HepG2 (cell line): Measurements from ENCODE around the gene EVA1A. TPM values are rescaled to one million over a fixed set of nuclear protein-coding genes. Genes with fewer than 3 reads are reported as not detected.

Experiments
- ATAD3A ChIP-seq: sonication (generic); formaldehyde crosslinking; IDR thresholded peaks from 2 replicates; pipeline ENCODE4 v1.4.0; 2020; ENCODE audit warnings: missing genetic modification reagents
- ATM ChIP-seq: fragments of 450-650 bp; IDR thresholded peaks from 2 replicates; pipeline ENCODE4 v1.7.1; 2017; ENCODE audit warnings: mild to moderate bottlenecking, borderline replicate concordance
- KLF15 ChIP-seq: sonication (generic); formaldehyde crosslinking; IDR thresholded peaks from 2 replicates; pipeline ENCODE4 v1.8.1; 2023; ENCODE audit warnings: borderline replicate concordance, mild to moderate bottlenecking, inconsistent platforms, missing genetic modification reagents, mixed read lengths
- NFE2 ChIP-seq: sonication (generic); formaldehyde crosslinking; IDR thresholded peaks from 2 replicates; pipeline ENCODE4 v1.4.0; 2020; ENCODE audit warnings: missing genetic modification reagents
- ZNF382 ChIP-seq: sonication (generic); formaldehyde crosslinking; IDR thresholded peaks from 2 replicates; pipeline ENCODE4 v1.5.0; 2020; ENCODE audit warnings: missing genetic modification reagents, mild to moderate bottlenecking, borderline replicate concordance
- ZNF547 ChIP-seq: sonication (generic); formaldehyde crosslinking; IDR thresholded peaks from 2 replicates; pipeline ENCODE4 v1.5.1; 2020; ENCODE audit warnings: mild to moderate bottlenecking, missing genetic modification reagents
- ZNF761 ChIP-seq: sonication (generic); formaldehyde crosslinking; conservative IDR thresholded peaks from 2 replicates; pipeline ENCODE4 v1.4.0; 2020; ENCODE audit warnings: mild to moderate bottlenecking, missing genetic modification reagents
- ZSCAN31 ChIP-seq: sonication (generic); formaldehyde crosslinking; IDR thresholded peaks from 2 replicates; pipeline ENCODE4 v1.5.0; 2020; ENCODE audit warnings: low read depth, mild to moderate bottlenecking, missing genetic modification reagents
- polyA plus RNA-seq, 8 experiments: library from polyadenylated mRNA; depleted of rRNA in 3 of 8; stranded (reverse) in 7 of 8; unstranded in 1 of 8; fragments of >200 nt; fragmentation: Illumina TruSeq in 4 of 8; extraction: Trizol in 4 of 8; gene quantifications; 2 replicates each; pipeline versions ENCODE4 v1.2.1 to v1.2.3, GENCODE V29; 2011 to 2016; ENCODE audit warnings: low read depth in 4 of 8, missing spikeins in 1 of 8, mixed read lengths in 1 of 8; ENCODE audit not compliant: insufficient read depth in 1 of 8
- total RNA-seq, 5 experiments: library from RNA; depleted of rRNA; stranded (reverse); fragments of >200 nt; fragmentation: Illumina TruSeq; extraction: Trizol; gene quantifications; 2 replicates each; pipeline ENCODE4 v1.2.3, GENCODE V29; 2016; ENCODE audit warnings: low read depth in 1 of 5
- TF ChIP-seq, protein P1 (sequence below), 2 experiments: sonication (generic) in 1 of 2; formaldehyde crosslinking in 1 of 2; IDR thresholded peaks; 2 replicates each; pipeline versions ENCODE4 v1.6.1 to v1.9.0; 2014 to 2022; ENCODE audit warnings: antibody characterized with exemption in 1 of 2, borderline replicate concordance in 1 of 2, inconsistent platforms in 1 of 2, low read depth in 1 of 2, missing genetic modification reagents in 1 of 2
- TF ChIP-seq, protein P2 (sequence below): IDR thresholded peaks from 2 replicates; pipeline ENCODE4 v1.6.1; 2016; ENCODE audit warnings: mild to moderate bottlenecking, missing biosample characterization, missing genetic modification reagents
- TF ChIP-seq, protein P3 (sequence below): IDR thresholded peaks from 2 replicates; pipeline ENCODE4 v1.6.1; 2016; ENCODE audit warnings: missing biosample characterization, missing genetic modification reagents, low read depth
- TF ChIP-seq, protein P4 (sequence below): sonication (generic); formaldehyde crosslinking; IDR thresholded peaks from 2 replicates; pipeline ENCODE4 v1.9.0; 2022; ENCODE audit warnings: missing genetic modification reagents, mild to moderate bottlenecking, borderline replicate concordance
- TF ChIP-seq, protein P5 (sequence below): sonication (generic); formaldehyde crosslinking; IDR thresholded peaks from 2 replicates; pipeline ENCODE4; 2020; ENCODE audit warnings: missing genetic modification reagents, mild to moderate bottlenecking, borderline replicate concordance
- TF ChIP-seq, protein P6 (sequence below): sonication (generic); formaldehyde crosslinking; IDR thresholded peaks from 2 replicates; pipeline ENCODE4 v1.4.0; 2020; ENCODE audit warnings: mild to moderate bottlenecking, missing genetic modification reagents

EVA1A gene
- total and polyA plus RNA-seq, 2 of the 13 experiments (the other 11 are each of a cell fraction or from before 2014, with no cell fraction given): 57.5 to 57.8 TPM

DNA sequence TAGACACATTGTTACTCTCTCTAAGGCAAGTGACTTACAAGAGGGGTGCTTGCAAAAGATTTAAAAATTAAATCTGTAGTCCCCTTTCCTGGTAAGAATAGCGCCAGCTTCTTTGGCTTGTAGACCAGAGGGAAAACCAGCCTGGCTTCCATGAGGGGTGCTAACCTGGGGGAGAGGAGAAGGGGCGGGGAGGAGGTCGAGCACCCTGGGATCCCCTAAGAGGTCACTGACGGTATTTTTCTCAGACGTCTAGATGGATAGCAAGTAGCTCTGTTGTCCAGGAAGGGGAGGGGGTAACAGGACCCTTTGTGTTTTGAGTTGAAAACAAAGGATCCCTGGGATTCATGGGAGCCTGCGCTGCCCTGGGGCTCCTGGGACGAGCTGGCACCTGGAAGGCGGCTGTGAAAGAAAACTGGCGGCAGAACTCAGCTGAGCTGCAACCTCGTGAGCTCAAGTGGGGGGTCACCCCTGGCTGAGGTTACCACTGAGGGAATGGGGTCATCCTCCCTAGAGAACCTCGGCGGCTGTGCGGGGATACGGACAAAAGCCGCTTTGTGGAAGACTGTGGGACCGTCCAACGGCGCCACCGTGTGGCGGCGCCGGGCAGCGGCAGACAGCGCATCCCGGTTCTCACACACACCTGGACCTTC, 48.1 kb upstream of the EVA1A start (continued):
- TF ChIP-seq ZNF761 (CRISPR knock-in tag) (0 out of 2 replicates have a peak, but pooled peaks have one; percentile 25), ZNF382 (CRISPR knock-in tag) (no peak), ZNF547 (CRISPR knock-in tag) (peak; percentile 79; the same call in 1 of the 2 replicates), NFE2 (CRISPR knock-in tag) (no peak), ATAD3A (CRISPR knock-in tag) (peak; percentile 61; the same call in 1 of the 2 replicates), ZSCAN31 (CRISPR knock-in tag) (peak; percentile 46; the same call in 1 of the 2 replicates), ATM (no peak), KLF15 (CRISPR knock-in tag) (no peak)
- TF ChIP-seq, protein P1, sequence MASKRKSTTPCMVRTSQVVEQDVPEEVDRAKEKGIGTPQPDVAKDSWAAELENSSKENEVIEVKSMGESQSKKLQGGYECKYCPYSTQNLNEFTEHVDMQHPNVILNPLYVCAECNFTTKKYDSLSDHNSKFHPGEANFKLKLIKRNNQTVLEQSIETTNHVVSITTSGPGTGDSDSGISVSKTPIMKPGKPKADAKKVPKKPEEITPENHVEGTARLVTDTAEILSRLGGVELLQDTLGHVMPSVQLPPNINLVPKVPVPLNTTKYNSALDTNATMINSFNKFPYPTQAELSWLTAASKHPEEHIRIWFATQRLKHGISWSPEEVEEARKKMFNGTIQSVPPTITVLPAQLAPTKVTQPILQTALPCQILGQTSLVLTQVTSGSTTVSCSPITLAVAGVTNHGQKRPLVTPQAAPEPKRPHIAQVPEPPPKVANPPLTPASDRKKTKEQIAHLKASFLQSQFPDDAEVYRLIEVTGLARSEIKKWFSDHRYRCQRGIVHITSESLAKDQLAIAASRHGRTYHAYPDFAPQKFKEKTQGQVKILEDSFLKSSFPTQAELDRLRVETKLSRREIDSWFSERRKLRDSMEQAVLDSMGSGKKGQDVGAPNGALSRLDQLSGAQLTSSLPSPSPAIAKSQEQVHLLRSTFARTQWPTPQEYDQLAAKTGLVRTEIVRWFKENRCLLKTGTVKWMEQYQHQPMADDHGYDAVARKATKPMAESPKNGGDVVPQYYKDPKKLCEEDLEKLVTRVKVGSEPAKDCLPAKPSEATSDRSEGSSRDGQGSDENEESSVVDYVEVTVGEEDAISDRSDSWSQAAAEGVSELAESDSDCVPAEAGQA (IDR thresholded peaks at IDR 0.05; ENCODE audit: low read depth): 0 out of 2 replicates have a peak, but pooled peaks have one; percentile 58
- TF ChIP-seq, protein P1 (CRISPR knock-in tag; IDR thresholded peaks at IDR 0.05; ENCODE audit: borderline replicate concordance): no peak
- TF ChIP-seq, protein P2, sequence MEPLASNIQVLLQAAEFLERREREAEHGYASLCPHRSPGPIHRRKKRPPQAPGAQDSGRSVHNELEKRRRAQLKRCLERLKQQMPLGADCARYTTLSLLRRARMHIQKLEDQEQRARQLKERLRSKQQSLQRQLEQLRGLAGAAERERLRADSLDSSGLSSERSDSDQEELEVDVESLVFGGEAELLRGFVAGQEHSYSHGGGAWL (CRISPR knock-in tag): peak; percentile 36; the same call in 1 of the 2 replicates
- TF ChIP-seq, protein P3, sequence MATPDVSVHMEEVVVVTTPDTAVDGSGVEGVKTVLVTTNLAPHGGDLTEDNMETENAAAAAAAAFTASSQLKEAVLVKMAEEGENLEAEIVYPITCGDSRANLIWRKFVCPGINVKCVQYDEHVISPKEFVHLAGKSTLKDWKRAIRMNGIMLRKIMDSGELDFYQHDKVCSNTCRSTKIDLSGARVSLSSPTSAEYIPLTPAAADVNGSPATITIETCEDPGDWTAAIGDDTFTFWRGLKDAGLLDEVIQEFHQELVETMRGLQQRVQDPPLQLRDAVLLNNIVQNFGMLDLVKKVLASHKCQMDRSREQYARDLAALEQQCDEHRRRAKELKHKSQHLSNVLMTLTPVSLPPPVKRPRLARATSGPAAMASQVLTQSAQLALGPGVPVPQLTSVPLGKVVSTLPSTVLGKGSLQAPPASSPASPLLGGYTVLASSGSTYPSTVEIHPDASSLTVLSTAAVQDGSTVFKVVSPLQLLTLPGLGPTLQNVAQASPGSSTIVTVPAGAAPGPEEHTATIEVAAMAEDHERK: no peak
- TF ChIP-seq, protein P4, sequence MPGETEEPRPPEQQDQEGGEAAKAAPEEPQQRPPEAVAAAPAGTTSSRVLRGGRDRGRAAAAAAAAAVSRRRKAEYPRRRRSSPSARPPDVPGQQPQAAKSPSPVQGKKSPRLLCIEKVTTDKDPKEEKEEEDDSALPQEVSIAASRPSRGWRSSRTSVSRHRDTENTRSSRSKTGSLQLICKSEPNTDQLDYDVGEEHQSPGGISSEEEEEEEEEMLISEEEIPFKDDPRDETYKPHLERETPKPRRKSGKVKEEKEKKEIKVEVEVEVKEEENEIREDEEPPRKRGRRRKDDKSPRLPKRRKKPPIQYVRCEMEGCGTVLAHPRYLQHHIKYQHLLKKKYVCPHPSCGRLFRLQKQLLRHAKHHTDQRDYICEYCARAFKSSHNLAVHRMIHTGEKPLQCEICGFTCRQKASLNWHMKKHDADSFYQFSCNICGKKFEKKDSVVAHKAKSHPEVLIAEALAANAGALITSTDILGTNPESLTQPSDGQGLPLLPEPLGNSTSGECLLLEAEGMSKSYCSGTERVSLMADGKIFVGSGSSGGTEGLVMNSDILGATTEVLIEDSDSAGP: peak; percentile 76; the same call in 1 of the 2 replicates
- TF ChIP-seq, protein P5, sequence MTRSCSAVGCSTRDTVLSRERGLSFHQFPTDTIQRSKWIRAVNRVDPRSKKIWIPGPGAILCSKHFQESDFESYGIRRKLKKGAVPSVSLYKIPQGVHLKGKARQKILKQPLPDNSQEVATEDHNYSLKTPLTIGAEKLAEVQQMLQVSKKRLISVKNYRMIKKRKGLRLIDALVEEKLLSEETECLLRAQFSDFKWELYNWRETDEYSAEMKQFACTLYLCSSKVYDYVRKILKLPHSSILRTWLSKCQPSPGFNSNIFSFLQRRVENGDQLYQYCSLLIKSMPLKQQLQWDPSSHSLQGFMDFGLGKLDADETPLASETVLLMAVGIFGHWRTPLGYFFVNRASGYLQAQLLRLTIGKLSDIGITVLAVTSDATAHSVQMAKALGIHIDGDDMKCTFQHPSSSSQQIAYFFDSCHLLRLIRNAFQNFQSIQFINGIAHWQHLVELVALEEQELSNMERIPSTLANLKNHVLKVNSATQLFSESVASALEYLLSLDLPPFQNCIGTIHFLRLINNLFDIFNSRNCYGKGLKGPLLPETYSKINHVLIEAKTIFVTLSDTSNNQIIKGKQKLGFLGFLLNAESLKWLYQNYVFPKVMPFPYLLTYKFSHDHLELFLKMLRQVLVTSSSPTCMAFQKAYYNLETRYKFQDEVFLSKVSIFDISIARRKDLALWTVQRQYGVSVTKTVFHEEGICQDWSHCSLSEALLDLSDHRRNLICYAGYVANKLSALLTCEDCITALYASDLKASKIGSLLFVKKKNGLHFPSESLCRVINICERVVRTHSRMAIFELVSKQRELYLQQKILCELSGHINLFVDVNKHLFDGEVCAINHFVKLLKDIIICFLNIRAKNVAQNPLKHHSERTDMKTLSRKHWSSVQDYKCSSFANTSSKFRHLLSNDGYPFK (CRISPR knock-in tag): no peak; the same call in 1 of the 2 replicates
- TF ChIP-seq, protein P6, sequence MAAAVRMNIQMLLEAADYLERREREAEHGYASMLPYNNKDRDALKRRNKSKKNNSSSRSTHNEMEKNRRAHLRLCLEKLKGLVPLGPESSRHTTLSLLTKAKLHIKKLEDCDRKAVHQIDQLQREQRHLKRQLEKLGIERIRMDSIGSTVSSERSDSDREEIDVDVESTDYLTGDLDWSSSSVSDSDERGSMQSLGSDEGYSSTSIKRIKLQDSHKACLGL (CRISPR knock-in tag): peak; percentile 74
